Subcutaneous adipose tissue (tissue), 4 donors: ENCODE data around the gene PRKAG2. TPM values are rescaled to one million over a fixed set of nuclear protein-coding genes. Genes with fewer than 3 reads are reported as not detected.

Experiments
- total RNA-seq, 4 donors: library from RNA; depleted of rRNA; stranded (reverse); fragments of >200 nt; gene quantifications; one replicate each; pipeline ENCODE4 v1.1.0, GENCODE V29; 2016
- TF ChIP-seq, protein P1 (sequence below): fragments of 450-650 bp; IDR thresholded peaks from one replicate; pipeline ENCODE4 v1.5.1; 2016; ENCODE audit warnings: low read depth, mild to moderate bottlenecking, control low read depth, antibody characterized with exemption, moderate library complexity

Gene PRKAG2
- total RNA-seq, 4 donors from 2014 or later, result 47.1 to 77.6 (median 67.6) TPM

DNA sequence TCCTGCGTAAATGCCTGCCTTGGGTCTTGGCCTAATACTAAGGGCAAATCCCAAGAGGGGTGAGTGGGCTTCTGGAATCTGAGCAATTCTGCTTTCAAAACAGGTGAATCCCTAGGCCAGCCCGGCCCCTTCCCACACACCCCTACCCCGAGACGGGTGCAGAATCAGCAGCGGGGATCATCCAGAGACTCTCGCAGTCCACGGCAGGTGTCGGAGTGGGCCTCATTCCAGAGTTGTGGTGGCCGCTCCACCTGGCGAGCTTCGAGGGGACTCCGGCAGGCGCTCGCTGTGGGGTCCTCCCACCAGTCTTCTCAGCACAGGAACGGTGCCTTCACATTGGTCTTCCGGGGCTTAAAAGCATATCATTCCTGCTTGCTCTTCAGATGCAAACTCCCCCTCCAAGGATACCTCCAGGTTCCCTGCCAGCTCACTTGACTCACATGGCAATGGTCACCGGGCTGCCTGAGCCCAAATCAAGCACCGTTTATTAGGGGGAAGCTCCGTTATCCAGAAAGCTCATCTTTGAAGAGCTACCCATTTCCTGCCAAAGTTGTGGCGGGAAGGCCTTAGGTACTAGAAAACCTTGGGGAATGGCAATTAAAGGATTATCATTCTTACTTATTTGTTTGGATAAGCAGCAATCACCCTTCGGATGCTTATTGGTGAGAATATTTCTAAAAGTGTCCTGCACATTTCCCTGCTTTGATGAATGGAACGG is 67.6 kb downstream of the PRKAG2 start:
- TF ChIP-seq, protein P1, sequence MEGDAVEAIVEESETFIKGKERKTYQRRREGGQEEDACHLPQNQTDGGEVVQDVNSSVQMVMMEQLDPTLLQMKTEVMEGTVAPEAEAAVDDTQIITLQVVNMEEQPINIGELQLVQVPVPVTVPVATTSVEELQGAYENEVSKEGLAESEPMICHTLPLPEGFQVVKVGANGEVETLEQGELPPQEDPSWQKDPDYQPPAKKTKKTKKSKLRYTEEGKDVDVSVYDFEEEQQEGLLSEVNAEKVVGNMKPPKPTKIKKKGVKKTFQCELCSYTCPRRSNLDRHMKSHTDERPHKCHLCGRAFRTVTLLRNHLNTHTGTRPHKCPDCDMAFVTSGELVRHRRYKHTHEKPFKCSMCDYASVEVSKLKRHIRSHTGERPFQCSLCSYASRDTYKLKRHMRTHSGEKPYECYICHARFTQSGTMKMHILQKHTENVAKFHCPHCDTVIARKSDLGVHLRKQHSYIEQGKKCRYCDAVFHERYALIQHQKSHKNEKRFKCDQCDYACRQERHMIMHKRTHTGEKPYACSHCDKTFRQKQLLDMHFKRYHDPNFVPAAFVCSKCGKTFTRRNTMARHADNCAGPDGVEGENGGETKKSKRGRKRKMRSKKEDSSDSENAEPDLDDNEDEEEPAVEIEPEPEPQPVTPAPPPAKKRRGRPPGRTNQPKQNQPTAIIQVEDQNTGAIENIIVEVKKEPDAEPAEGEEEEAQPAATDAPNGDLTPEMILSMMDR, result no peak

DNA sequence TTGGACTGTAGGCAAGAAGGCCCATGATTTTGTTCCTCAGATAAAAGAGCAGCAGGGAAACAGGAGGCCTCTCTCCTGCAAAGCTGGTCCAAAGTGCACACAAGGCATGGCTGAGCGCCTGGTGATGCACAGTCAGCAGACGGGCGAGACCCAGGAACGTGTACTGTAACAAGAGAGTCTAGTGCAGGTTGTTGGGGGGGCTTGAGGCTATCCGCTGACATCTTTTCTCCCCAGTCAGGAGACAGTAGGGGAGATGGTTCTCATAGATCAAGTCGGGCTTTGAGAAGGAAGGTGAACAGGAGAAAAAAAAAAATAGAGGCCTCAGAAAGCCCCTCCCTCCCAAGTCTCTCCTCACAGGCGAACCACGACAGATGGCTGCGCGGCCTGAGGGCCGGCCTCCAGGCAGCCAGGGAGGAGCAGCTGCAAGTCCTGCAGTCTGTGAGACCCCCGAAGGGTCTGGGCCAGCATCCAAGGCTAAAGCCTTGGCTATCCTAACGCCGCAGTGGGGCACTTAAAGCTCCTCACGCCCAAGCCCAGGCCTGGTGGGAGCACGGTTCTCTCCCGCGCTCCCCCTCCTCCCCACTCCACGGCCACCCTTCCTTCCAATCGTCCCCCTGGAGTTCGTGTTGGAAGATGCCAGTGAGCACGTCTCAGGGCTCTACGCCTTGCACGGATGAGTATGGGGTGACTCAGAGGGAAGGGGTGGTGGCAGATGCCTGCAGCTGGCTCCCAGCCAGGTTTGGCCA is 68.3 kb downstream of the PRKAG2 start:
- TF ChIP-seq, protein P1, result no peak

DNA sequence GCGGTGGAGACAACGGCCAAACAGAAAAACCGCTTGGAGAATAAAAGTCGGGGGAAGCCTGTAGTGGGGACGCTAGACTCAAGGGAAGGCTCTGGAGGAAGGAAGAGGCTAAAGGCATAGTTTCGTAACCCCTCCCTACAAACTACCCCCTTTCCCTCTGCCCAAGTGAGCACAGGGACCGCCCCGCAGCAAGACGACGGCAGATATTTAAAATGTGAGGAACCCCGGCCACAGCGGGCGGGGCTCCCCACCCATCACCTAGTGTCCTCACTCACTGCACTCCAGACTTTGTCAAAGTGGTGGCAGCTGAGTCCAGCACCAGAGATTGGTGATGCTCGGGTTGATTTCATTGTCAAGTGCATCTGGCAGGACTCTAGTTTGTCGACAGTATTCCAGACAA is 69.1 kb downstream of the PRKAG2 start:
- TF ChIP-seq, protein P1, result no peak

DNA sequence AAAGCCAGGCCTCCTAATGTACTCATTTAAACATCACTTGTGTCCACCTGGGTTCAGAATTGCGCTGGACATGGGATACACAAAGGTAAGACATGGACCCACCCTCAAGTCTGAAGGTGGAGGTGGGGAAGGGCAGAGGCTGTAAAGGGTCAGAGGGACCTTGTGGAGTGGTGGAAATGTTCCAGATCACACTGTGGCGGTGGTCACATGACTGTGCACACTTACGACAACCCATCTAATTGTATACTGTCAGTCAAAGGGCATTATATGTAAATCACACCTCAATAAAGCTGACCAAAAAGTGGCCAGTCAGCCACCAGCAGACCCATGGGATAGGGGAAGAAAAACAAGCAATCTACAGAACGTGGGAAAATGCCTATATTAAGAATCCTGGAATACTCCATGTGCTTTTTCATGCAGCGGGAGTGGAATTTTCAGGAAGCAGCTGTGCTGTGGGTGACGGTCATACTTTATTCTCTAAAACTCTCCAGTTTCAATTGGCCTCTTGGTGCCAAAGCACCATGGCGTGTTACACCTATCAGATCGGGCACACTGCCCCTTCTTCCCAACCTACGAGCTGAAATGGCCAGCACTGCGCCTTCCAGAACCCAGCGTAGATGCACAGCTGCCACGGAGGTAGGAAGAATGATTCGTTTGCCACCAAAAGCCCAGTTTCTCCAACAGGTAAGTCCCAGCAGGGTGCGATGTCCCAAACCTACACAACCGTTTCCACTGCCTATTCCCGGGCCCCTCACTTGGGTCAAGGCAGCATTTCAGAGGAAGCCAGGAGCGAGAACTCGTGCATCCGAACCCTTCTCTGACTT is 69.8 kb downstream of the PRKAG2 start:
- TF ChIP-seq, protein P1, result no peak

DNA sequence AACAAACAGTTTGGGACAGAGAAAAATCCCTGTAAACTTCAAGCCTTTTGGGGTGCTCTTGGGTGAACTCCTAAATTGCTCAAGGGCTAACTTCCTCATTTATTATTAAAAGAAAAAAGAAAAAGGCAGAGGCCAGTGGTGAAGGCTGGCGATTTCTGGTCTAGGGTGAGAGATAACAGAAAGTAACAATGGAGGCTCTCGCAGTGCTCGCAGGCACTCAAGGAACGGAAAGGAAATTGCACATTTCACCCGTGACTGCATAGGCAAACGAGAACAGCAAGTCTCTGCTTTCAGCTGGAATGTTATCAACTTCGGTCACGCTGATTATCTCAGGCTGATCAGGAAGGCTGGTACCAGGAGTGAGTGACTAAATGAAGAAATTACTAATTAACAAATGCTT is 70.7 kb downstream of the PRKAG2 start:
- TF ChIP-seq, protein P1, result no peak

DNA sequence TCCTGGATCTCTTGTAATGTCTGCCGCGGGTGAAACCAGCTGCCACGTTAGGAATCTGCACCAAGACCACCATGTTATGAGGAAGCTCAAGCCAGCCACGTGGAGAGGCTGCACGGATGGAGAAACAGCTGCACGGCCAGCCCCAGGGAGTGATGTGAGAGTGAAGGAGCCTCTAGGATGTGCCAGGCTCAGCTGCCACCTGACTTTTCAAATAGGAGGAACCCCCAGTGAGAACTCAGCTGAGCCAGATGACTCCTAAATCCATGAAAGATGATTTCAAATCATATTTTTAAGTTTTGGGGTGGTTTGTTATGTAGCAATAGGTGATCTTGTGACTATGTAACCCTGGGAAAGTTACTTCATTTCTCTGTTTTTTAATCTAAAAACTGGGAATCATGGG is 71.7 kb downstream of the PRKAG2 start:
- TF ChIP-seq, protein P1, result no peak

DNA sequence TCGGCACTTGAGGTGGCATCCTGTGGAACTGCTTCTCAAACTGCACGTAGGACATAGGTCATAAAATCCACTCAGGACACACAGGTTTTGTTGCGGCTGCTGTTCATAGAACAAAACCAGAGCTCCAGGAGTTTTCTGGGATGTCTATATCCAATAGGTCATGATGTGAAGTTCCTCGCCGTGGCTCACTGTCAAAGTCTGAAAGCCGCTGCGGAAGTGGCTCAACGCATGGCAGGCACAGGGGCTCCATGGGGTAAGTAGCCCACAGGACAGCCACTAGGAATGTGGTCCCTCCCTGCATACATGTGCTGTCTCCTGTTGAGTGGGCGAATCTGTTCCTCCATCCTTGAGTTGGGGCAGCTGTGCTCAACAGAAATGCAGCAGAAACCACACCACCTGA is 72.2 kb downstream of the PRKAG2 start:
- TF ChIP-seq, protein P1, result no peak
